HepG2 (cell line): Measurements from ENCODE around the gene PLEKHA3. TPM values are rescaled to one million over a fixed set of nuclear protein-coding genes. Genes with fewer than 3 reads are reported as not detected.

ENCODE experiments used
- BRD4 ChIP-seq: sonication (generic); formaldehyde crosslinking; IDR thresholded peaks from 2 replicates; pipeline ENCODE4 v1.4.0; 2020; ENCODE audit warnings: missing genetic modification reagents
- CENPT ChIP-seq: sonication (generic); formaldehyde crosslinking; IDR thresholded peaks from 2 replicates; pipeline ENCODE4 v1.8.0; 2022; ENCODE audit warnings: low read depth, mild to moderate bottlenecking, moderate library complexity, missing genetic modification reagents
- EEA1 ChIP-seq: sonication (generic); formaldehyde crosslinking; IDR thresholded peaks from 2 replicates; pipeline ENCODE4 v1.5.1; 2020; ENCODE audit warnings: mild to moderate bottlenecking, missing genetic modification reagents, borderline replicate concordance
- ESRRA ChIP-seq: sonication (generic); formaldehyde crosslinking; IDR thresholded peaks from 2 replicates; pipeline ENCODE4 v1.5.1; 2020; ENCODE audit warnings: mild to moderate bottlenecking, low read depth, missing genetic modification reagents
- HHEX ChIP-seq: IDR thresholded peaks from 2 replicates; pipeline ENCODE4 v1.6.1; 2016; ENCODE audit warnings: control low read depth
- HMG20B ChIP-seq: conservative IDR thresholded peaks from 2 replicates; pipeline ENCODE4 v1.6.1; 2016; ENCODE audit warnings: missing genetic modification reagents, missing compliant biosample characterization
- HNRNPUL1 ChIP-seq: fragments of 200-400 bp; formaldehyde crosslinking; IDR thresholded peaks from 2 replicates; pipeline ENCODE4 v1.6.1; 2017; ENCODE audit warnings: low read depth, mild to moderate bottlenecking, low read length, moderate library complexity
- JDP2 ChIP-seq: sonication (generic); formaldehyde crosslinking; IDR thresholded peaks from 2 replicates; pipeline ENCODE4 v1.8.1; 2022; ENCODE audit warnings: missing genetic modification reagents, borderline replicate concordance
- KAT8 ChIP-seq: IDR thresholded peaks from 2 replicates; pipeline ENCODE4 v1.6.1; 2016; ENCODE audit warnings: missing genetic modification reagents, missing compliant biosample characterization
- KDM1A ChIP-seq: IDR thresholded peaks from 2 replicates; pipeline ENCODE4 v1.6.1; 2016; ENCODE audit warnings: missing compliant biosample characterization
- MAFK ChIP-seq, 2 experiments: IDR thresholded peaks in 1 of 2; conservative IDR thresholded peaks in 1 of 2; 2 replicates each; pipeline ENCODE4 v1.6.1; 2011; ENCODE audit warnings: improper control_type of control experiment in 2 of 2, low read length in 2 of 2
- NFYC ChIP-seq: IDR thresholded peaks from 2 replicates; pipeline ENCODE4 v1.6.1; 2016; ENCODE audit warnings: missing genetic modification reagents, missing compliant biosample characterization
- REL ChIP-seq: sonication (generic); formaldehyde crosslinking; conservative IDR thresholded peaks from 2 replicates; pipeline ENCODE4 v1.8.0; 2022; ENCODE audit warnings: mild to moderate bottlenecking, missing genetic modification reagents, moderate library complexity
- SMAD9 ChIP-seq: sonication (generic); formaldehyde crosslinking; IDR thresholded peaks from 2 replicates; pipeline ENCODE4 v1.5.1; 2020; ENCODE audit warnings: mild to moderate bottlenecking, missing genetic modification reagents
- SOX13 ChIP-seq, 3 experiments: fragments of 450-650 bp in 1 of 3; sonication (generic) in 1 of 3; formaldehyde crosslinking in 1 of 3; IDR thresholded peaks in 2 of 3; conservative IDR thresholded peaks in 1 of 3; 2 replicates each; pipeline versions ENCODE4 v1.5.0 to v1.6.1; 2016 to 2020; ENCODE audit warnings: antibody characterized with exemption in 1 of 3, mild to moderate bottlenecking in 1 of 3, missing compliant biosample characterization in 1 of 3, missing genetic modification reagents in 1 of 3, moderate library complexity in 1 of 3
- SP5 ChIP-seq: IDR thresholded peaks from 2 replicates; pipeline ENCODE4 v1.6.1; 2016; ENCODE audit warnings: low read depth, borderline replicate concordance
- TCF7 ChIP-seq: sonication (generic); IDR thresholded peaks from 2 replicates; pipeline ENCODE4 v1.6.1; 2016; ENCODE audit warnings: antibody characterized with exemption, low read depth
- TEAD2 ChIP-seq: sonication (generic); formaldehyde crosslinking; IDR thresholded peaks from 2 replicates; pipeline ENCODE4 v1.9.0; 2021; ENCODE audit warnings: missing genetic modification reagents
- ZNF570 ChIP-seq: sonication (generic); formaldehyde crosslinking; IDR thresholded peaks from 2 replicates; pipeline ENCODE4 v1.4.0; 2020; ENCODE audit warnings: mild to moderate bottlenecking, missing genetic modification reagents, borderline replicate concordance
- ZNF776 ChIP-seq: sonication (generic); formaldehyde crosslinking; IDR thresholded peaks from 2 replicates; pipeline ENCODE4 v1.4.0; 2020; ENCODE audit warnings: mild to moderate bottlenecking, missing genetic modification reagents
- ZNF850 ChIP-seq: sonication (generic); formaldehyde crosslinking; conservative IDR thresholded peaks from 2 replicates; pipeline ENCODE4 v1.9.0; 2021; ENCODE audit warnings: mild to moderate bottlenecking, missing genetic modification reagents
- polyA plus RNA-seq, 8 experiments: library from polyadenylated mRNA; depleted of rRNA in 3 of 8; stranded (reverse) in 7 of 8; unstranded in 1 of 8; fragments of >200 nt; fragmentation: Illumina TruSeq in 4 of 8; extraction: Trizol in 4 of 8; gene quantifications; 2 replicates each; pipeline versions ENCODE4 v1.2.1 to v1.2.3, GENCODE V29; 2011 to 2016; ENCODE audit warnings: low read depth in 4 of 8, missing spikeins in 1 of 8, mixed read lengths in 1 of 8; ENCODE audit not compliant: insufficient read depth in 1 of 8
- total RNA-seq, 5 experiments: library from RNA; depleted of rRNA; stranded (reverse); fragments of >200 nt; fragmentation: Illumina TruSeq; extraction: Trizol; gene quantifications; 2 replicates each; pipeline ENCODE4 v1.2.3, GENCODE V29; 2016; ENCODE audit warnings: low read depth in 1 of 5
- TF ChIP-seq, protein P1 (sequence below): sonication (generic); formaldehyde crosslinking; IDR thresholded peaks from 2 replicates; pipeline ENCODE4 v1.4.0; 2020; ENCODE audit warnings: missing genetic modification reagents, borderline replicate concordance
- TF ChIP-seq, protein P2 (sequence below): IDR thresholded peaks from 2 replicates; pipeline ENCODE4 v1.6.1; 2012; ENCODE audit warnings: inconsistent platforms
- TF ChIP-seq, protein P3 (sequence below): sonication (generic); formaldehyde crosslinking; IDR thresholded peaks from 2 replicates; pipeline ENCODE4 v1.8.0; 2022; ENCODE audit warnings: mild to moderate bottlenecking, missing genetic modification reagents

PLEKHA3 gene
- total and polyA plus RNA-seq, 2 of the 13 experiments (the other 11 are each of a cell fraction or from before 2014, with no cell fraction given) = 11.7 to 23.1 TPM

DNA sequence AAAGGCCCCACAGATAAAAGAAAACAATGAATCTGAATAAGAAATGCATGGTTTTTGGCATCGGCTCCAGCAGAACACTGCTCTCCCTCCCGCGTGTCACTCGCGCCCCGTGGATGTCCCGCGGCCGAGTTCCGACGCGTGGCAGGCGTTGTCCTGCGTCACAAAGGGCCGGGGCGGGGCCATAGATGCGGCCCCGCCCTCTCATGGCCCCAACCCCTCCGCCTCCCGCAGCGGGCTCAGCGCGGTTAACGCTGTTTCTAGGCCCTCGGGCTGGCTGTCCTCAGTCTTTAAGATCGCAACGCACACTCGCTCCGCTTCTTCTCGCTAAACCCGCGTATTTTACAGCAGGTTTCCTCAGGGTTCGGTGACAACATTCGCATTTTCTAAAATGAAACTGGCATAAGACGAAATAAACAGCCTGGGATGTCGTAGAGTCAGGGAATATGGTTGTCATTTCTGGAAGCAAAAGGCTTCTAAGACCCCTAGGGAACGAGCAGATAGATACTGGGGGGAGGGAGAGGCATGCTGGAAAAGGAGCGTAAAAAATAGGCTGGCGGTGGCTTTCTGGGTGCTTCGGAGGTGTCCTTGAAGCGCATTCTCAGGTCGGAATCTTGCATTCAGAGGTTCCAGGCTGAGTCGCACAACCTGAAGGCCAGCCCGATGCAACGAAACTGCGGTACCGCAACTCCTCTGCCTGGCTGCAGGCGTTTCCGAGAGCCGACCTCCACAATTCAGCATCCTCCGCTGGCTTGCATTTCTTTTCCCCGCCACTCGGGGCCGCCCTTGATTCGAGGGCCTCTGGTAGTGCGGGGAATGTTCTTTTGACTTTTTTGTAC is 1.6 kb upstream of the PLEKHA3 start, which contains the start of gene FKBP7 (continued):
- TF ChIP-seq, protein P1, sequence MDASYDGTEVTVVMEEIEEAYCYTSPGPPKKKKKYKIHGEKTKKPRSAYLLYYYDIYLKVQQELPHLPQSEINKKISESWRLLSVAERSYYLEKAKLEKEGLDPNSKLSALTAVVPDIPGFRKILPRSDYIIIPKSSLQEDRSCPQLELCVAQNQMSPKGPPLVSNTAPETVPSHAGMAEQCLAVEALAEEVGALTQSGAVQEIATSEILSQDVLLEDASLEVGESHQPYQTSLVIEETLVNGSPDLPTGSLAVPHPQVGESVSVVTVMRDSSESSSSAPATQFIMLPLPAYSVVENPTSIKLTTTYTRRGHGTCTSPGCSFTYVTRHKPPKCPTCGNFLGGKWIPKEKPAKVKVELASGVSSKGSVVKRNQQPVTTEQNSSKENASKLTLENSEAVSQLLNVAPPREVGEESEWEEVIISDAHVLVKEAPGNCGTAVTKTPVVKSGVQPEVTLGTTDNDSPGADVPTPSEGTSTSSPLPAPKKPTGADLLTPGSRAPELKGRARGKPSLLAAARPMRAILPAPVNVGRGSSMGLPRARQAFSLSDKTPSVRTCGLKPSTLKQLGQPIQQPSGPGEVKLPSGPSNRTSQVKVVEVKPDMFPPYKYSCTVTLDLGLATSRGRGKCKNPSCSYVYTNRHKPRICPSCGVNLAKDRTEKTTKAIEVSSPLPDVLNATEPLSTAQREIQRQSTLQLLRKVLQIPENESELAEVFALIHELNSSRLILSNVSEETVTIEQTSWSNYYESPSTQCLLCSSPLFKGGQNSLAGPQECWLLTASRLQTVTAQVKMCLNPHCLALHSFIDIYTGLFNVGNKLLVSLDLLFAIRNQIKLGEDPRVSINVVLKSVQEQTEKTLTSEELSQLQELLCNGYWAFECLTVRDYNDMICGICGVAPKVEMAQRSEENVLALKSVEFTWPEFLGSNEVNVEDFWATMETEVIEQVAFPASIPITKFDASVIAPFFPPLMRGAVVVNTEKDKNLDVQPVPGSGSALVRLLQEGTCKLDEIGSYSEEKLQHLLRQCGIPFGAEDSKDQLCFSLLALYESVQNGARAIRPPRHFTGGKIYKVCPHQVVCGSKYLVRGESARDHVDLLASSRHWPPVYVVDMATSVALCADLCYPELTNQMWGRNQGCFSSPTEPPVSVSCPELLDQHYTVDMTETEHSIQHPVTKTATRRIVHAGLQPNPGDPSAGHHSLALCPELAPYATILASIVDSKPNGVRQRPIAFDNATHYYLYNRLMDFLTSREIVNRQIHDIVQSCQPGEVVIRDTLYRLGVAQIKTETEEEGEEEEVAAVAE (CRISPR knock-in tag) = no peak; the same call in 1 of the 2 replicates
- no peak for TF ChIP-seq TCF7
- TF ChIP-seq HHEX (CRISPR knock-in tag) = 0 out of 2 replicates have a peak, but pooled peaks have one; percentile 6
- TF ChIP-seq EEA1 (CRISPR knock-in tag) = 0 out of 2 replicates have a peak, but pooled peaks have one; percentile 59
- 0 out of 2 replicates have a peak, but pooled peaks have one; percentile 59 for TF ChIP-seq CENPT (CRISPR knock-in tag)
- peak; percentile 79 for TF ChIP-seq TEAD2 (CRISPR knock-in tag)
- peak; percentile 57; the same call in 1 of the 2 replicates for TF ChIP-seq SP5 (CRISPR knock-in tag)
- TF ChIP-seq HMG20B = 0 out of 2 replicates have a peak, but pooled peaks have one; percentile 14
- no peak for TF ChIP-seq ZNF776
- TF ChIP-seq, protein P2, sequence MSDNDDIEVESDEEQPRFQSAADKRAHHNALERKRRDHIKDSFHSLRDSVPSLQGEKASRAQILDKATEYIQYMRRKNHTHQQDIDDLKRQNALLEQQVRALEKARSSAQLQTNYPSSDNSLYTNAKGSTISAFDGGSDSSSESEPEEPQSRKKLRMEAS = peak; percentile 93
- peak; percentile 44; the same call in 1 of the 2 replicates for TF ChIP-seq SMAD9 (CRISPR knock-in tag)
- TF ChIP-seq MAFK (conservative IDR thresholded peaks at IDR 0.05 in 1 of 2, IDR thresholded peaks at IDR 0.05 in 1 of 2; ENCODE audit: low read length in 2 of 2) = no peak
- TF ChIP-seq REL (CRISPR knock-in tag) = 0 out of 2 replicates have a peak, but pooled peaks have one; percentile 55
- no peak for TF ChIP-seq SOX13 (IDR thresholded peaks at IDR 0.05)
- peak in 1 of 2 experiments; percentile 81; a peak in 2 of 4 replicates for TF ChIP-seq SOX13 (CRISPR knock-in tag; conservative IDR thresholded peaks at IDR 0.05 in 1 of 2, IDR thresholded peaks at IDR 0.05 in 1 of 2)
- peak; percentile 95 for TF ChIP-seq KDM1A (CRISPR knock-in tag)
- TF ChIP-seq BRD4 (CRISPR knock-in tag) = no peak; the same call in 1 of the 2 replicates
- 0 out of 2 replicates have a peak, but pooled peaks have one; percentile 14 for TF ChIP-seq NFYC (CRISPR knock-in tag)
- TF ChIP-seq, protein P3, sequence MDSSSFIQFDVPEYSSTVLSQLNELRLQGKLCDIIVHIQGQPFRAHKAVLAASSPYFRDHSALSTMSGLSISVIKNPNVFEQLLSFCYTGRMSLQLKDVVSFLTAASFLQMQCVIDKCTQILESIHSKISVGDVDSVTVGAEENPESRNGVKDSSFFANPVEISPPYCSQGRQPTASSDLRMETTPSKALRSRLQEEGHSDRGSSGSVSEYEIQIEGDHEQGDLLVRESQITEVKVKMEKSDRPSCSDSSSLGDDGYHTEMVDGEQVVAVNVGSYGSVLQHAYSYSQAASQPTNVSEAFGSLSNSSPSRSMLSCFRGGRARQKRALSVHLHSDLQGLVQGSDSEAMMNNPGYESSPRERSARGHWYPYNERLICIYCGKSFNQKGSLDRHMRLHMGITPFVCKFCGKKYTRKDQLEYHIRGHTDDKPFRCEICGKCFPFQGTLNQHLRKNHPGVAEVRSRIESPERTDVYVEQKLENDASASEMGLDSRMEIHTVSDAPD (CRISPR knock-in tag) = 0 out of 2 replicates have a peak, but pooled peaks have one; percentile 31
- TF ChIP-seq ZNF850 (CRISPR knock-in tag) = no peak
- TF ChIP-seq ESRRA (CRISPR knock-in tag) = no peak; the same call in 1 of the 2 replicates
- TF ChIP-seq JDP2 (CRISPR knock-in tag) = no peak
- no peak for TF ChIP-seq ZNF570
- peak; percentile 55; the same call in 1 of the 2 replicates for TF ChIP-seq KAT8 (CRISPR knock-in tag)
- TF ChIP-seq HNRNPUL1 = no peak
